ENCODE data around the gene MRPL27.

MRPL27 gene

DNA sequence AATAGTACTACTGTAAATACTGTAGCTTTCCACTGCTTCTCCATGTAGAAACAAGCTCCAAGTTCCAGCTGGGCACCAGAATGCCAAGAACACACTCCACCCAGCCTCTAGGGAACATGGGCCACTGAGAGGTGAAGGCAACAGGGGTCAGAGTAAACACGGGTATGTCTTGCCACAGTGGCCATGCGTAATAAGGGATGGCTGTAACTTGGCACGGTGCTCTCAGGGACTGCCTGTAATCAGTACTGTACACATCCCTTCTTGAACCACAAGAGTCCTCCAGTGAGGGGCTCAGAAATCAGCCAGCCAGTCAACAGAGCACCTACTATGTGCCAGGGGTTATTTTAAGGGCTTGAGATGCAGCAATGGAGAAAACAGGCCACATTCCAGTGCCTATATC, 13.5 kb upstream of the MRPL27 start (continued):
- no peak for TF ChIP-seq ZNF529 (tag by site-specific recombination; IDR thresholded peaks at IDR 0.05; ENCODE audit: insufficient replicate concordance)
- TF ChIP-seq ZNF654 (tag by site-specific recombination; IDR thresholded peaks at IDR 0.05; ENCODE audit: low read depth), result no peak
- TF ChIP-seq, protein P1, sequence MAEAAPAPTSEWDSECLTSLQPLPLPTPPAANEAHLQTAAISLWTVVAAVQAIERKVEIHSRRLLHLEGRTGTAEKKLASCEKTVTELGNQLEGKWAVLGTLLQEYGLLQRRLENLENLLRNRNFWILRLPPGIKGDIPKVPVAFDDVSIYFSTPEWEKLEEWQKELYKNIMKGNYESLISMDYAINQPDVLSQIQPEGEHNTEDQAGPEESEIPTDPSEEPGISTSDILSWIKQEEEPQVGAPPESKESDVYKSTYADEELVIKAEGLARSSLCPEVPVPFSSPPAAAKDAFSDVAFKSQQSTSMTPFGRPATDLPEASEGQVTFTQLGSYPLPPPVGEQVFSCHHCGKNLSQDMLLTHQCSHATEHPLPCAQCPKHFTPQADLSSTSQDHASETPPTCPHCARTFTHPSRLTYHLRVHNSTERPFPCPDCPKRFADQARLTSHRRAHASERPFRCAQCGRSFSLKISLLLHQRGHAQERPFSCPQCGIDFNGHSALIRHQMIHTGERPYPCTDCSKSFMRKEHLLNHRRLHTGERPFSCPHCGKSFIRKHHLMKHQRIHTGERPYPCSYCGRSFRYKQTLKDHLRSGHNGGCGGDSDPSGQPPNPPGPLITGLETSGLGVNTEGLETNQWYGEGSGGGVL (tag by site-specific recombination; IDR thresholded peaks at IDR 0.05), result no peak
- no peak for TF ChIP-seq OVOL3 (tag by site-specific recombination; IDR thresholded peaks at IDR 0.05)

DNA sequence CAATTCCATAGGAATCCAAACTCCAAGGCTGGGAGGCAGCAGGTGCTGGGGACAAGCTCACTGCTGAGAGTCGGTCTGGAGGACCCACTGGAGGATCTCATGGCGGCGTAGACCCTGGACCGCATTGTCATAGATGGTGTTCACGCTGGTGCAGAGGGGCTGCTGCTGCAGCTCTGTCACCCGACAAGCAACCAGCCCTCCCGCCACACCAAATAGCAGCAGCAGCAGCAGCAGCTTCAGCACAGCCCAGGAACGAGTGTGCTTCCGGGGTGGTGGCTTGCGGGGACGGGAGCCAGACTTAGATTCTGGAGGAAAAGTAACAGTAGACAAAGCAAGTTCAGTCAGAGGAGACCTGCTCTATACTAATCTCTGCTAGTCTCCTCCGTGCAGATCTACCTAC, 9.9 kb upstream of the MRPL27 start:
- Histone ChIP-seq H3K9me3 (ENCODE audit: control insufficient read depth, insufficient read depth, low read depth, low read length) (no peaks in the 10 kb centered on the region), H3K4me3 (ENCODE audit: low read depth, low read length) (no peak overlapping the region), H3K36me3 (ENCODE audit: control insufficient read depth in 2 of 2, insufficient read depth in 1 of 2, low read length in 2 of 2) (peaks cover 68 to 100% of the 10 kb centered on the region in 2 experiments), H3K27ac (ENCODE audit: extremely low read depth, low read depth, low read length) (no peak overlapping the region), H3K4me1 (ENCODE audit: control insufficient read depth, insufficient read depth, low read length) (no peaks in the 10 kb centered on the region)
- CTCF ChIA-PET, result interaction anchor here (2.7 to 8.8 kb wide), 3 partner anchors 9 to 183 kb away, joined by 9 to 69 read pairs (median 21); partner anchors contain the start of gene LRRC59
- TF ChIP-seq, protein P2, sequence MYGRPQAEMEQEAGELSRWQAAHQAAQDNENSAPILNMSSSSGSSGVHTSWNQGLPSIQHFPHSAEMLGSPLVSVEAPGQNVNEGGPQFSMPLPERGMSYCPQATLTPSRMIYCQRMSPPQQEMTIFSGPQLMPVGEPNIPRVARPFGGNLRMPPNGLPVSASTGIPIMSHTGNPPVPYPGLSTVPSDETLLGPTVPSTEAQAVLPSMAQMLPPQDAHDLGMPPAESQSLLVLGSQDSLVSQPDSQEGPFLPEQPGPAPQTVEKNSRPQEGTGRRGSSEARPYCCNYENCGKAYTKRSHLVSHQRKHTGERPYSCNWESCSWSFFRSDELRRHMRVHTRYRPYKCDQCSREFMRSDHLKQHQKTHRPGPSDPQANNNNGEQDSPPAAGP (tag by site-specific recombination; IDR thresholded peaks at IDR 0.05), result no peak
- TF ChIP-seq FEZF1 (tag by site-specific recombination; IDR thresholded peaks at IDR 0.05) (no peak), ZNF366 (tag by site-specific recombination; conservative IDR thresholded peaks at IDR 0.05) (no peak), GLI2 (tag by site-specific recombination; IDR thresholded peaks at IDR 0.05; ENCODE audit: borderline replicate concordance, low read depth) (no peak), ZBTB17 (tag by site-specific recombination; IDR thresholded peaks at IDR 0.05) (no peak), ZNF37A (tag by site-specific recombination; IDR thresholded peaks at IDR 0.05) (no peak), ZNF585B (tag by site-specific recombination; IDR thresholded peaks at IDR 0.05) (no peak), ZFHX2 (tag by site-specific recombination; conservative IDR thresholded peaks at IDR 0.05) (no peak), ZFP69B (tag by site-specific recombination; IDR thresholded peaks at IDR 0.05) (no peak)
- TF ChIP-seq, protein P3, sequence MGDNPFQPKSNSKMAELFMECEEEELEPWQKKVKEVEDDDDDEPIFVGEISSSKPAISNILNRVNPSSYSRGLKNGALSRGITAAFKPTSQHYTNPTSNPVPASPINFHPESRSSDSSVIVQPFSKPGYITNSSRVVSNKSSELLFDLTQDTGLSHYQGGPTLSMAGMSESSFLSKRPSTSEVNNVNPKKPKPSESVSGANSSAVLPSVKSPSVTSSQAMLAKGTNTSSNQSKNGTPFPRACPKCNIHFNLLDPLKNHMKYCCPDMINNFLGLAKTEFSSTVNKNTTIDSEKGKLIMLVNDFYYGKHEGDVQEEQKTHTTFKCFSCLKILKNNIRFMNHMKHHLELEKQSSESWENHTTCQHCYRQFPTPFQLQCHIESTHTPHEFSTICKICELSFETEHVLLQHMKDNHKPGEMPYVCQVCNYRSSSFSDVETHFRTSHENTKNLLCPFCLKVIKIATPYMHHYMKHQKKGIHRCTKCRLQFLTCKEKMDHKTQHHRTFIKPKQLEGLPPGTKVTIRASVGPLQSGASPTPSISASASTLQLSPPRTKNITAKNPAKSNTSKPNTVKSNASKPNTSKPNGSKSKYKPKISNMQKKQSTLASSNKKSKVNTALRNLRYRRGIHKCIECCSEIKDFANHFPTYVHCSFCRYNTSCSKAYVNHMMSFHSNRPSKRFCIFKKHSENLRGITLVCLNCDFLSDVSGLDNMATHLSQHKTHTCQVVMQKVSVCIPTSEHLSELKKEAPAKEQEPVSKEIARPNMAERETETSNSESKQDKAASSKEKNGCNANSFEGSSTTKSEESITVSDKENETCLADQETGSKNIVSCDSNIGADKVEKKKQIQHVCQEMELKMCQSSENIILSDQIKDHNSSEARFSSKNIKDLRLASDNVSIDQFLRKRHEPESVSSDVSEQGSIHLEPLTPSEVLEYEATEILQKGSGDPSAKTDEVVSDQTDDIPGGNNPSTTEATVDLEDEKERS (tag by site-specific recombination; IDR thresholded peaks at IDR 0.05), result no peak
- POLR2A ChIA-PET, result interaction anchor here (3.5 to 5.5 kb wide), 2 partner anchors 8 to 15 kb away, joined by 25 to 41 read pairs; partner anchors contain the start of gene LRRC59

DNA sequence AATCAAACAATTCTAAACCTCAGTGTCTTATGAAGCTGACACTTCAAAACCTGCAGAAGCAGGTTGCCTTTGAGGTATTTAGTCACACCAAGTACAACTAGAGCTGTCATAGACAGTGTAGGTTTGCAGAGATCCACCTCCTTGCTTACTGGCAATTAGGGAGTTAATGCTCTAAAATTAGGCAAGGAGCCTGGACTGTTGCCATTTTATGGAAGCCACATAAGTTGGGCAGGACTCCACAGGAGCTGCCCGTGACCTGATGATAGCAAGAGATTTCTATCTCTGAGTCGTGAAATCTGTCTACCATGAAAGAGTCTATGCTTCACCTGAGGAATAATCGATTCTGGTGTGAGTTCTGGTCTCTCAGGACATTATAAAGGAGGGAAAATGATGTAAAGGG, 8.9 kb upstream of the MRPL27 start:
- H3K4me1 ChIP-seq (ENCODE audit: control insufficient read depth, insufficient read depth, low read length), result no peaks in the 10 kb centered on the region
- no peaks in the 10 kb centered on the region for H3K9me3 ChIP-seq (ENCODE audit: control insufficient read depth, insufficient read depth, low read depth, low read length)
- ChIA-PET CTCF (interaction anchor here (0.8 to 8.8 kb wide), 6 partner anchors 10 to 182 kb away, joined by 3 to 69 read pairs (median 8); partner anchors contain the start of genes LRRC59 and RSAD1), POLR2A (interaction anchor here (0.8 to 5.5 kb wide), 7 partner anchors 9 to 84 kb away, joined by 3 to 41 read pairs (median 4); partner anchors contain the start of gene LRRC59)
- H3K4me3 ChIP-seq (ENCODE audit: low read depth, low read length), result no peak overlapping the region
- peak overlapping the region; percentile 24; the same call in 1 of the 2 replicates for H3K27ac ChIP-seq (ENCODE audit: extremely low read depth, low read depth, low read length)
- peaks cover 64 to 98% of the 10 kb centered on the region in 2 experiments for H3K36me3 ChIP-seq (ENCODE audit: control insufficient read depth in 2 of 2, insufficient read depth in 1 of 2, low read length in 2 of 2)
- TF ChIP-seq ZNF184 (tag by site-specific recombination; IDR thresholded peaks at IDR 0.05) (no peak), ZFP3 (tag by site-specific recombination; IDR thresholded peaks at IDR 0.05; ENCODE audit: low read depth) (no peak), ZNF701 (tag by site-specific recombination; IDR thresholded peaks at IDR 0.05) (no peak), OVOL3 (tag by site-specific recombination; IDR thresholded peaks at IDR 0.05) (no peak), EGR2 (tag by site-specific recombination; IDR thresholded peaks at IDR 0.05; ENCODE audit: low read depth) (no peak), ZBTB48 (tag by site-specific recombination; IDR thresholded peaks at IDR 0.05) (no peak), ZNF660 (tag by site-specific recombination; IDR thresholded peaks at IDR 0.05) (no peak), ZNF521 (tag by site-specific recombination; IDR thresholded peaks at IDR 0.05) (no peak), ZNF302 (tag by site-specific recombination; IDR thresholded peaks at IDR 0.05; ENCODE audit: low read depth) (no peak), ZNF132 (tag by site-specific recombination; IDR thresholded peaks at IDR 0.05; ENCODE audit: borderline replicate concordance) (no peak)
